ENCODE measurements around the gene FAM107B. TPM values are rescaled to one million over a fixed set of nuclear protein-coding genes. Genes with fewer than 3 reads are reported as not detected.

FAM107B gene
- total RNA-seq, 2 donors from 2014 or later = 15.3 to 17.1 TPM

DNA sequence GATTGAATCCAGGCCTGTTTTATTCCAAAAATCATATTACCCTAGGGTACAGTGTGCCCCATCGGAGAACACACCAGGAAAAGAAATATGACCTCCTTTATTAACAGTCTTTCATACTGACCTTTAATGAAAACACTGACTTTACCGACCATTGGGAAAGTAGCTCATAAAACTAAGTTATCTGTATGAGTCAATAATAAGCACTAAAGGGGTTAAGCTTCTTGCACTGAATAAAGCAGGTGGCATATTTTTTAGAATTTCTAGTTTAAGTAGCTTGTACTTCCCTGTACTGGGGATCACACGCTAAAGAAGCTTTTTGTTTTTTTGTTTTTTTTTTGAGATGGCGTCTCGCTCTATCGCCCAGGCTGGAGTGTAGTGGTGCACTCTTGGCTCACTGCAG, 199.8 kb downstream of the FAM107B start:
- intact Hi-C loops (cut with DNase I) = no loop called here
- no peak for DNase-seq
- ATAC-seq = no peak

GRCh38 chr10:14574291-14574690, 200.4 kb downstream of the FAM107B start:
- intact Hi-C loops (cut with DNase I) = no loop called here
- ATAC-seq (peak in 1 of 2 donors; percentile 32), DNase-seq (no peak)

GRCh38 chr10:14573666-14574261, 200.9 kb downstream of the FAM107B start:
- intact Hi-C loops (cut with DNase I) = no loop called here
- DNase-seq (no peak), ATAC-seq (no peak)

- intact Hi-C loops (cut with DNase I) = no loop called here
- no peak for ATAC-seq
- DNase-seq = no peak
These were observed 201.9 kb downstream of the FAM107B start for GRCh38 chr10:14572811-14573210.

GRCh38 chr10:14571866-14572507, 202.7 kb downstream of the FAM107B start:
- DNase-seq = peak; percentile 54
- ATAC-seq = peak; percentile 72 to 87
- intact Hi-C loops (cut with DNase I) = no loop called here

DNA sequence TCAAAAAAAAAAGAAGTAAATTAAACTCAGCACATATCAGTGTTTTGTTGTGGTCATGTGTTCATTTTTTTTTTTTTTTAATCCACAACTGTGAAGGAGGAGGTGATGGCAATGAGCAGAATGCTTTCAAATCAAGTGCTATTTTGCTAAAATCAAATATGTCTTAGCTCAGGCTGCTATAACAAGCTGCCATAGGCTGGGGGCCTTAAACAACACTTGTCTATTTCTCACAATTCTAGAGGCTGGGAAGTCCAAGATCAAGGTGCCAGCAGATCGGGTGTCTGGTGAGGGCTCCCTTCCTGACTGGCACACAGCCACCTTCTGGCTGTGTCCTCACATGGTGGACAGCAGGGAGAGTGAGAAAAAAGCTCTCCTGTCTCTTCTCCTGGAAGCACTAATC, 203.9 kb downstream of the FAM107B start:
- DNase-seq (no peak), ATAC-seq (no peak)
- intact Hi-C loops (cut with DNase I) = no loop called here

- ATAC-seq (no peak), DNase-seq (no peak)
- intact Hi-C loops (cut with DNase I) = no loop called here
These were observed 205.2 kb downstream of the FAM107B start for GRCh38 chr10:14569274-14570060.

GRCh38 chr10:14567421-14567820, 207.3 kb downstream of the FAM107B start:
- intact Hi-C loops (cut with DNase I) = no loop called here
- DNase-seq (no peak), ATAC-seq (no peak)

- no peak for DNase-seq
- intact Hi-C loops (cut with DNase I) = no loop called here
These were observed 208.2 kb downstream of the FAM107B start for GRCh38 chr10:14566498-14566897.

GRCh38 chr10:14565199-14565598, 209.5 kb downstream of the FAM107B start:
- DNase-seq (no peak), ATAC-seq (peak in 1 of 2 donors; percentile 63)
- intact Hi-C loops (cut with DNase I) = no loop called here

More at GRCh38 chr10:14566498-14566897, 208.2 kb downstream of the FAM107B start:
- no peak for ATAC-seq

DNA sequence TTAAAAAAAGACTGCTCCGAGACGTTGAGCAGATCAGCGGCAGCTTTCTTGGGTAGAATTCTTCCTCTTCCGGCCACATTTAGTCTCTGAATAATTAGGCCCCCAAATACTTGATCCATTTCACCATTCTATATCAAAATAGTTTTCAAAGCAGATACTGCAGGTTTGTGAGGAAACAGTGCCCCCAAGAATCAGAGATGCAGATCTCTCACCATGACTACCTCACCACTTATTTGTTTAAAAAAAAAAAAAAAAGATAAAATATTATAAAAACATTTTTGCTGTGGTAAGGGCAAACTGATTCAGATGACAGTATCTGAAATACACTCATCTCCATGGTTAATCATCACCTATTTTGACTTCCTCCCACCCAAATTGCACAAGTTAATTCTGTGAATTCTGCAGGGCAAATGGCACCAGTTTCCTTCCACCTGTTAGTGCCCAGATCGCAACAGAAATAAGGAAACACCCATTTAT, 210.4 kb downstream of the FAM107B start:
- ATAC-seq (peak in 1 of 2 donors; percentile 53), DNase-seq (no peak)
- intact Hi-C loops (cut with DNase I) = no loop called here

DNA sequence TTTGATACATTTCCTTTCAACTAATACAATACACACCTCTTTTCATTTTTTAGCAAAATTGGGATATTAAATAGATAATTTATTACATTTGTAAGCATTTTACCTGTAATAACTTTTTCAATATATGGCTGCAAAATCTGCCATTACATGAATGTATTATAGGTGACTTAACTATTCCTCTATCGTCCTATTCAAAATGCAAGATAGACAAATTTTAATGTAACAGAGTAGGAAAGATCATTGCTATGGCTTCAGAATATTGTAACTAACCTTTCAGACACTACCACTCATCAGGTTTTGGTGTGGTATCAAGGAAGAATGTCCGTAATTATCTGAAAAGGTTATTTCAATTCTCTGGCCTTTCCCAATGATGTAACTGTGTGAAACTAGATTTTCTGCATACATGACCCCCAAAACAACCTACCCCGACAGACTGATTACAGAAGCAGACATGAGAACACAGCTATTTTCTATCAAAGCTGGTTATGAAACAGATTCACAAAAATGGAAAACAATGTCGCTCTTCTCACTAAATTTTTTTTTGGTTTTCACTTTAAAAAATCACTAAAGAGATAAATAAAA, 211.2 kb downstream of the FAM107B start:
- intact Hi-C loops (cut with DNase I) = no loop called here
- no peak for ATAC-seq
- DNase-seq = no peak

DNA sequence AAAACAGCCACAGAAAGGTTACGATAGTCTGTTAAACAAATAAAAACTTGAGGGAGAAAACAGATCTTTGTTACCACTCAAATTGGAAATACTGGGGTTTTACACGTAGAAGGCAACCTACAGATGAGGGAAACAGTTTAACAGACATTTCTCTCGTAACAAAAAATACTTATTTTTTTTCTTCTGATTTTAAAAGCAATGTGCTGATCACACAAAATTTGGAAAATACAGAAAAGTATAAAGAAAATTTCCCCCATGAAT, 211.7 kb downstream of the FAM107B start:
- ATAC-seq (no peak), DNase-seq (no peak)
- intact Hi-C loops (cut with DNase I) = no loop called here

DNA sequence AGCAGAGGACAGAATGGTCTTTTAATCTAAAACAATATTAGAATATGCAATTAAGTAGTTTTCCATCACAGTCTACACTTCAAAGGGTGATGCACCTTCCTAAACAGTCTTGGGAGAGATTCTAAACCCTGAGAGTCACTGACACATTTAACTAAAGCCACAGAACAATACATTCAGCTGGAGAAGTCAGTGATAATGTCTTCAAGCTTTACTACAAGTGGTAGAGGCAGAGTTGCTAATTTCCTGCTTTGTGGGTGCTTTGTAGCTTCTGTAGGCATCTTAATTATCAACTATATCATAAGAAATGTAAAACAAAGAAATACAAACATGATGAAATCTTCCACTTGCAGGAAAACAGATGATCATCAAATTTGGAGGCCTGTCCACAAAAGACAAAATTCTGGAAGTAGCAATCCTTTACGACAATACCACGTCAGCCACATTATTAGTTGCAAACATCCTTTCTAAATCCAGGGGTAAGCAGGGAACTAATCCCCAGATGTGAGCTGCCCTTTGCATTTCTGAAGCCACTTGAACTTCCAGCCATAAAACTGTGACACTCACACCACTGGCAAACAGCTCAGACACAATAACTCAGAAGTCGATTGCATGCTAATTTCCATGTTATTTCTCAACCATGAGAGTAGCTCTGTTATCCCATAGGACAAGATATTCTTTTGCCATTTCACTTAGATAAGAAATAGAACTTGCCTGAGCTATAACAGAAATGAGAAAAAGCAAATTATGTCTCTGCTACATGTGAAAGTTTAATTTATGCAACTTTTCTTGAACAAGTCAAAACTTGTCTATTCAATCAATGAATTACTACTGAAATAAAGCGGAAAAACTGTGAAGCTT, 212.2 kb downstream of the FAM107B start:
- intact Hi-C loops (cut with DNase I) = no loop called here
- no peak for DNase-seq
- ATAC-seq = peak in 1 of 2 donors; percentile 28

GRCh38 chr10:14560791-14561765, 213.6 kb downstream of the FAM107B start:
- ATAC-seq (no peak), DNase-seq (no peak)
- intact Hi-C loops (cut with DNase I) = no loop called here

DNA sequence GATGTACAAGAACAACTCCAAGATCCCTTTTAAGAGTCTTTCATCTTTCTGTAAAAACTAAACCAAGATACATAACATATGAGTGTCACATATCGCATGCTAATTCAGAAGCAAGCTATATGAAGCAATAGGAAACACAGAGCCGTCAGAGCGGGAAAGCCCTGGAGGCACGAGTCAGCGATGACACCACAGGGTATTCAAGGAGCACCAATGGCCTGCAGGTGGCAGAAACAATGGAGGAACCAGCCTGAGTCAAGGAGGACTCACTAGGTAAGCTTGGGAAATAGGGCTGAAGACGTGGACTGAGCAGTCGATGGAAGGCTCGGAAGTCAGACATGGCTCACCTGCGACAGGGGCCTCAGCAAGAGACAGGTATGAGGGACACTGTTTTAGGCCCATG, 214.4 kb downstream of the FAM107B start:
- intact Hi-C loops (cut with DNase I) = no loop called here
- ATAC-seq (peak in 1 of 2 donors; percentile 35), DNase-seq (no peak)

DNA sequence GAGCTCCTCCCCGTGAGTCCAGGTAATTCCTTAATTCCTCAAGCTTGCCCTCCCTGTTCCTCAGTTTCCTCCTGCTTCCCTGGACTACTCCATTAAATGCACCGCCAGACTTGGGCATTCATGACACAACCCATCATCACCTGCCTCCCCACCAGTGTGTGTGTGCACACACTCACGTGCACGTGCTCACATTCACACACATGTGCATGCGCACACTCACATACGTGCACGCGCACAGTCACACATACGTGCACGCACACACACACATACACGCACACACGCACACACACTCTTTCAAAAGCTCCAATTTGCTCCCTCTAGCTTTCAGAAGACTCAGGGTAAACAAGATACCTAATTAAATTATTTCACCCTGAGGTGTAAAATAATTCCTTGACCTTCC, 216.7 kb downstream of the FAM107B start:
- ATAC-seq (no peak), DNase-seq (no peak)
- intact Hi-C loops (cut with DNase I) = no loop called here

- DNase-seq = no peak
- no peak for ATAC-seq
- intact Hi-C loops (cut with DNase I) = no loop called here
These were observed 217.1 kb downstream of the FAM107B start for GRCh38 chr10:14557567-14557966.
